H7 (cell line): ENCODE data around the gene UBAP1. TPM values are rescaled to one million over a fixed set of nuclear protein-coding genes. Genes with fewer than 3 reads are reported as not detected.
"Not testable (repeated sequence)": the region's sequence is repeated elsewhere in the genome, so short reads cannot be mapped to it uniquely, and the experiment has no call there.

Experiments
- DNase-seq: peaks from one replicate; pipeline ENCODE4 v3.0.0; 2012
- H3K27me3 ChIP-seq: 2 replicates; pipeline ENCODE4 v1.6.0; 2011; ENCODE audit warnings: mild to moderate bottlenecking, low read length; ENCODE audit not compliant: control insufficient read depth, insufficient read depth
- H3K36me3 ChIP-seq: replicated peaks from 2 replicates; pipeline ENCODE4 v1.5.1; 2011; ENCODE audit warnings: low read length; ENCODE audit not compliant: control insufficient read depth, insufficient read depth
- H3K4me3 ChIP-seq: 2 replicates; pipeline ENCODE4 v1.5.1; 2011; ENCODE audit warnings: low read depth, mild to moderate bottlenecking, control low read depth, low read length, moderate library complexity; ENCODE audit not compliant: insufficient read depth
- total RNA-seq: library from RNA; depleted of rRNA; stranded (reverse); fragments of >200 nt; shearing (Covaris generic); gene quantifications from 2 replicates; pipeline ENCODE4 v1.2.3, GENCODE V29; 2014; rRNA removed

UBAP1 gene
- total RNA-seq, result 28.3 and 29.0 TPM in 2 replicates

DNA sequence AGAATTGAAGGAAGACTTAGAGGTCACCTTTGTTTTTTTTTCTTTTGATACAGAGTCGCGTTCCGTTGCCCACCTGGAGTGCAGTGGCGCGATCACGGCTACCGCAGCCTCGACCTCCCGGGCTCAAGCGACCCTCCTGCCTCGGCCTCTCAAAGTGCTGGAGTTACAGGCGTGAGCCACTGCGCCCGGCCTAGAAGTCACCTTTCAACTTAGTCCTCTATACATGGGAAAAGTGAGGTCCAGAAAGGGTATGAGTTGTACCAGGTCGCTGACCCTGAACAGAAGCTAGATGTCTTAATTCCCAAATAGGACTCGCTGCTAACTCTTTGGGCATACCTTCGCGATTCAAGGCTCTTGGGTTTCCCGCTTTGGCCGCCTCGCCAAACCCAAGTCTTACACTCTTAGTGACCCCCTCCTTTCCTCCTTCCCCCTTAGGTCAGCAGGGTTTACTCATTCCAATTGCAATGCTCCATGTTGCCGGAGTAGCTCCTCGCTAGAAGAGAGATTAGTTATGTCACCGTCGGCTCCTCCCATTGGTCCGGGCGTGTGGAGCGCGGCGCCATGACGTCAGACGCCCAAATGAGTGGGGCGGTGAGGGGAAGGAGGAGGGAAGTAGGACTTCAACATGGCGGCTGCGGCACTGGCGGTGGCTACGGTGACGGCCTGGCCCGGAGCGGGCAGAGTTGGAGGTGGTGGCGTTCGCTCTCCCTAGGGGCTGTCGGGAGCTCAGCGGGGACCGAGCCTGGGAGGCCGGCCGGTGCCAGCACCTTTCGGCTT is at the start of gene UBAP1:
UBAP1 (plus strand) TSS at position 608 of the 777 bp plus-strand sequence. CDS start 41,872 bp downstream, outside the sequence.
- peak within 1 kb of the TSS; percentile 61 for H3K4me3 ChIP-seq
- H3K36me3 ChIP-seq, result no peaks in the 10 kb centered on the region
- DNase-seq, result peak; percentile 94
- H3K27me3 ChIP-seq, result no peaks in the 10 kb centered on the region

DNA sequence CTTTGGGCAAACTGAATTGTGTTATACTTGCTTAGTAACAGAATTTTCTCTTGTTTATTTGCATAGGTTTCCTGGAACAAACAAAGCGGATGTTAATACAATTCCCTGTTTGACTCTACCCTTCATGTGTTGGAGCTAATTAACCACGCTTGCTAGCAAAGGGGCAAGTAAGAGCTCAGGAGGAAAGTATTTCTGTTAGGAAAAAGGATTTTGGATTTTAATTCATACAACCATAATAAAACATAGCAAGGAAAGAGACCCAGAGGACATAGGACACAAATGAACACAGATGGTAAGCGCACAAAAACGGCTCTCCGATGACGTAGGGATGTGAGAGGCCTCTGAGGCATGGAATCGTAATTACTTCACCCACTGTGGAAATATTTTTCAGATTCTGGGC is 47.3 kb upstream of the UBAP1 start:
- Histone ChIP-seq H3K4me3 (no peak overlapping the region), H3K27me3 (no peaks in the 10 kb centered on the region), H3K36me3 (no peaks in the 10 kb centered on the region)
- DNase-seq, result no peak

DNA sequence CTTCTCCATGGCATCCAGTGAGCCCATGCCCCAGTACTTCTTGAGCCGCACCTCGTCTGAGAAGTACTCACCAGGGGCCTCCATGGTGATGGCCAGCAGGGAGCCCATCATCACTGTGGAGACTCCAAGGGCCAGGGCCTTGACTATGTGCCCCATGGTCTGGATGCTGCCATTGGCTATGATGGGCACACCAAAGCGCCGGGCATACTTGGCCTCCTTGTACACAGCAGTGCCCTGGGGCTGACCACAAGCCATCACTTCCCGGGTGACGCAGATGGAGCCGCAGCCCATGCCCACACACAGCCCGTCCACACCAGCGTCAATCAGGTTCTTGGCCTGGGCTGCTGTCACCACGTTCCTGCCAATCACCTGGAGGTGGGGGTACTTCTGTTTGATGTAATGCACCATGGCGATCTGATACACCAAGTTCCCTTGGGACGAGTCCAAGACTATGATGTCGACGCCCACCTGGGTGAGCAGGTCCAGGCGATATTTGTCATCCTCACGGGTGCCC is 45.4 kb upstream of the UBAP1 start:
- DNase-seq, result no peak
- Histone ChIP-seq H3K36me3 (no peaks in the 10 kb centered on the region), H3K4me3 (no peak overlapping the region), H3K27me3 (no peaks in the 10 kb centered on the region)

DNA sequence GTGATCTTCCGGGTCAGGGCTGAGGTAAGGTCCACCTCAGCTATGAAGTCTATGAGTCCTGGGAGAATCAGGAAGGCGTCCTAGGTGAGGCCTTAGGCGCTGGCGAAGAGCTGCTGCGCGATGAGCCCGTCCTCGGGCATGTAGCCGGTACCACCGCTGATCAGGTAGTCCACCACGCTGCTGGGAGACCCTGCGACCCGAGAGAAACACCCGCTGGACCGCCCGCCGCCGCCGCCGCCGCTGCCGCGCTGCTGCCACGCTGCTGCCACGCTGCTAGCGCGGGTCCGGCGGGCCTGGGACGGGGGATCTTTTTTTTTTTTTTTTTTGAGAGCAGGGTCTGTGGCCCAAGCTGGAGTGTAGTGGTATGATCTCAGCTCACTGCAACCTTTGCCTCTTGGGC is 44.3 kb upstream of the UBAP1 start:
- no peak for DNase-seq

DNA sequence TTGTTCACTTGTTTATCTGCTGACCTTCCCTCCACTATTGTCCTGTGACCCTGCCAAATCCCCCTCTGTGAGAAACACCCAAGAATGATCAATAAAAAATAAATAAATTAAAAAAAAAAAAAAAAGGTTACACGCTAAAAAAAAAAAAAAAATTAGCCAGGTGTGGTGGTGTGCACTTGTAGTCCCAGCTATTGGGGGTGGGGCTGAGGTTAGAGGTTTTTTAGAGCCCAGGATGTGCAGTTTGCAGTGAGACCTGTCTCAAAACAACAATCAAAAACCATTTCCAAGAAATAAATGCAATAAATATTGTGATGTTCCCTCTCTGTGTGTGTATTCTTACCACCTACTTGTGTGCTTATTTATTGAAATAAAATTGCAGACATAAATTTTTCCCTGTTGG is 40.2 kb upstream of the UBAP1 start:
- not testable (repeated sequence) for H3K27me3 ChIP-seq, H3K36me3 ChIP-seq, H3K4me3 ChIP-seq, DNase-seq

More for the DNA sequence above, 44.3 kb upstream of the UBAP1 start:
- no peak overlapping the region for H3K4me3 ChIP-seq
- no peaks in the 10 kb centered on the region for H3K27me3 ChIP-seq
- no peaks in the 10 kb centered on the region for H3K36me3 ChIP-seq

DNA sequence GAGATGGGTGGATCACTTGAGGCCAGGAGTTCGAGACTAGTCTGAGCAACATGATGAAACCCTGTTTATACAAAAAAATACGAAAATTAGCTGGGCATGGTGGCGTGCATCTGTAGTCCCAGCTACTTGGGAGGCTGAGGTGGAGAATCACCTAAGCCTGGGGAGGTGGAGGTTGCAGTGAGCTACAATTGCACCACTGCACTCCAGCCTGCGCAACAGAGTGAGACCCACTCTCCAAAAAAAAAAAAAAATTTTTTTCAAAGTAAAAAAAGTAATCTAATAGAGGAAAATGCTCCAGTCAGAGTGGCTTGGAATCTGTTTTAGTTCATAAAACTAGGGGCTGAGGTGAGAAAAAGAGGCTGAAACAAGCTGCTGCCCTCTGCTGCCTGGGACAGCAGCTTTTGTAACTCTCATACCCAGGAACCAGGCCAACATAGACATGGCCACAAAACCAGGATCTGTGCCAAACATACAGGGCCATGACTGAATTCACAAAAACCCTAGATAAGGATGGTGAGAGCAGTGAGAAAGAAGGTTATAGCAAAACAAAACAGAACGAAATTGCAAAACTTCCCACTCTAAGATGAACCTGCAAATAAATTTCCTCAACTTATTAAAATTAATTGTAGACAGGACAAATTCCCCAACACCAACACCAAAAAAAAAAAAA is 39.2 kb upstream of the UBAP1 start:
- H3K4me3 ChIP-seq, result no peak overlapping the region
- peak; percentile 43 for DNase-seq
- no peaks in the 10 kb centered on the region for H3K27me3 ChIP-seq
- no peaks in the 10 kb centered on the region for H3K36me3 ChIP-seq

DNA sequence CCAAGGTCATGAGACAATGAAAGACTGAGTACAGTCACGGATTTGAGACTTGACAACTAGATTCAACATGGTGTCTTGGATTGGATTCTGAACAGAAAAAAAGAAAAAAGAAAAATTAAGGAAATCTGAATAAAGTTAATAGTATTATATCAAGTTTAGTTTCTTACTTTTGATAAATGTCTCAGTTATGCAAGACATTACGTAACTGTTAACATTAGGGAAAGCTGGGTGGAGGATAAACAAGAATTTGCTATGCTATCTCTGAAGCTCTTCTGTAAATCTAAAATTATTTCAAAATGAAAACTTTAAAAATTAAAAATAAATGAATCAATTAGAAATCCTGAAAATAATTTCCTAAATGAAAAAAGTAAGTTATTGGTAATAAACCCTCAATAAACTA is 38.0 kb upstream of the UBAP1 start:
- H3K36me3 ChIP-seq, result no peaks in the 10 kb centered on the region
- no peak for DNase-seq
- H3K27me3 ChIP-seq, result no peaks in the 10 kb centered on the region
- H3K4me3 ChIP-seq, result no peak overlapping the region

DNA sequence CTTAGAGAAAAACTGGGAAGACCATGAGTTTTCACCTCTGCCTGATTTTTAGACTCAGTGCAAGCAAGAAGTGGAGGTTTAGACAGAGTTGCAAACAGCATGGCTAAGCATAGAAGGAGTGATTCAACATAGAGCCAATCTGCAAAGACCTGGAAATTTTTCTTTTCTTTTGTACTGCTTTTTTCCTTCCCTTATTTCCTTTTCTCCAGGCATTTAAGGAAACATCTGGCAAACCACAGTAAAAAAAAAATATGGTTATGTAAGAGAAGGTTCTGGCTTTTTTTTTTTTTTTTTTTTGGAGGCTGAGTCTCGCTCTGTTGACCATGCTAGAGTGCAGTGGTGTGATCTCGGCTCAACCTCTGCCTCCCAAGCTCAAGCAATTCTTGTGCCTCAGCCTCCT is 35.7 kb upstream of the UBAP1 start:
- no peak for DNase-seq
- H3K4me3 ChIP-seq, result no peak overlapping the region
- H3K36me3 ChIP-seq, result no peaks in the 10 kb centered on the region

DNA sequence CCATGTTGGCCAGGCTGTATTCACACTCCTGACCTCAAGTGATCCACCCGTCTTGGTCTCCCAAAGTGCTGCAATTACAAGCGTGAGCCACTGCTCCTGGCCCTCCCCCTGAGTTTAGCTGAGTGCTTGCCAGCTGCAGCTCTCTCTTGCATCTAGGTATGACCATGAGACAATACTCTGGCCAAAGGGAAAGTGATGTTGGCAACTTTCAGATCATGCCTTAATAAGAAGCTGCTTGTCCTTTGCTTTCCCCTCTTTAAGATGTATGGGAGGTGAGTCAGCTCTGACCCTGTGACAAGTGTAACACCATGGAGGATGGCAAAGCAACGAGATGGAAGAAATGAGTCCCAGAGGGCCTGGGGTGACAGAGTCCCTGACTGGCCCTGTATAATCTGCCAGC is 33.7 kb upstream of the UBAP1 start:
- H3K4me3 ChIP-seq, result no peak overlapping the region
- H3K27me3 ChIP-seq, result no peaks in the 10 kb centered on the region
- no peaks in the 10 kb centered on the region for H3K36me3 ChIP-seq
- no peak for DNase-seq

More for the DNA sequence above, 35.7 kb upstream of the UBAP1 start:
- H3K27me3 ChIP-seq, result no peaks in the 10 kb centered on the region

DNA sequence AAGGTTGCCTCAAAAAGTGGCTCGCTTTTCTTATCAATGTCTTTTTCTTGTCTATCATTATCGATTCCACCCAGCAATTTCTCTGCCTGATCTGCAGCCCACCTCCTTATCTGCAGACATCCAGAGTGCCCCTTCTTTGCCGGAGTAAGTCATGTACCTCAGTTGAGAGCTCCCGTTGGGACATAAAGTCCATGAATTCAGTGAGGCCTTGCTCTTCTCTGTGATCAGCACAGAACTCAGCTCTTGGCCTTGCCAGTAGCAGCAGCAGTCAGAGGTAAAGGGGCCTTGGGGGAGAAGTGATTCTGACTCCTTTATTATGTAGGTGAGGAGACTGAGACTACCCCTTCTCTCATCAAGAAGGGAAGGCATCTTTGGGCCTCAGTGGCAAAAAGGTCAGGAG is 27.4 kb upstream of the UBAP1 start:
- no peak for DNase-seq
- H3K36me3 ChIP-seq, result no peaks in the 10 kb centered on the region
- H3K27me3 ChIP-seq, result no peaks in the 10 kb centered on the region
- H3K4me3 ChIP-seq, result no peak overlapping the region

DNA sequence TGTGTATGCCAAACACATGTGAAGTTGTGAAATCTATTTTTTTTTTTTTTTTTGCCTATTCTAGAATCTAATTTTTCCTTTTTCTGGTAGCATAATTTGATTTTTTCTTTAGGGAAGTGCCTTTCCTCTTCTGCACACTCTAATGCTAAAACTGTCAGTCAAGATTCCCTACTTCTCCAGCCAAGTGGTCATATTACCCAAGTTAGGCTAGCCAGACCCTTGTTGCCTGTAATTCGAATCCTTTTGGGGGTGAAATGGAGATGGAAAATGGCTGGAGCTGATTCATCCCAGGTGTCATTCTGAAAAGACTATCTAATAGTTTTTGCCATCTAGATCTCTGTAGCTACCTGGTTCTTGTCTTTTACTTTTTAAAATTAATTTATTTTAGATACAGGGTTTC is 24.8 kb upstream of the UBAP1 start:
- H3K36me3 ChIP-seq, result no peaks in the 10 kb centered on the region
- DNase-seq, result no peak
- no peak overlapping the region for H3K4me3 ChIP-seq
- H3K27me3 ChIP-seq, result no peaks in the 10 kb centered on the region

DNA sequence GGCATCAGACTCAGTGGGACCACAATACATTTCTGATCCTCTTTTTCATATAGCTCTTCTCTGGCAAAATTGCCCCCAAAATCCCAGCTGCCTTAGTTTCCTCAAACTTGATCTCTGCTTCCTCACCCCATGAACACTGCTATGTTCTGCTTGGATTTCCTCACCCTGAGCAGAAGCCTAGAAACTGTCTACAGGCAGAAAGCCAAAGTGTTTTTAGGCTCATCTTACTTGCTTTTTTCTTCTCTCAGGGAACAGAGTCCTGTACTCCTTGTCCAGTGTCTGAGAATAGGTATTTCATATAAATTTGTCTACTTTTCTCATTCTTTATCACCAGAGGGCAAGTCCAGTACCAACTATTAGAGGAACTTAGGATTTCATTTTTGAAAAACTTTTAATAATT is 21.5 kb upstream of the UBAP1 start:
- Histone ChIP-seq H3K36me3 (no peaks in the 10 kb centered on the region), H3K4me3 (no peak overlapping the region), H3K27me3 (no peaks in the 10 kb centered on the region)
- no peak for DNase-seq

DNA sequence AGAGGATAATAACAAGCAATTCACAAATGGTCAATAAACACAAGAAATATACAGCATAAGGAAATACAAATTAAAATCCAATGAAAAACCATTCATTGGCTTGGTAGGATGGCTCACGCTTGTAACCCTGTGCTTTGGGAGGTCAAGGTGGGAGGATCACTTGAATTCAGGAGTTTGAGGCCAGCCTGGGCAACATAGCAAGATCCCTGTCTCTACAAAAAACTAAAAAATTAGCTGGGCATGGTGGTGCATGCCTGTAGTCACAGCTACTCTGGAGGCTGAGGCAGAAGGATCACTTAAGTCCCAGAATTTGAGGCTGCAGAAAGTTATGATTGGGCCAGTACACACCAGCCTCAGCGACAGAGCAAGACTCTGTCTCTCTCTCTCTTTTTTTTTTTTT is 20.9 kb upstream of the UBAP1 start:
- H3K36me3 ChIP-seq, result no peaks in the 10 kb centered on the region
- H3K4me3 ChIP-seq, result no peak overlapping the region
- no peaks in the 10 kb centered on the region for H3K27me3 ChIP-seq
- DNase-seq, result no peak

DNA sequence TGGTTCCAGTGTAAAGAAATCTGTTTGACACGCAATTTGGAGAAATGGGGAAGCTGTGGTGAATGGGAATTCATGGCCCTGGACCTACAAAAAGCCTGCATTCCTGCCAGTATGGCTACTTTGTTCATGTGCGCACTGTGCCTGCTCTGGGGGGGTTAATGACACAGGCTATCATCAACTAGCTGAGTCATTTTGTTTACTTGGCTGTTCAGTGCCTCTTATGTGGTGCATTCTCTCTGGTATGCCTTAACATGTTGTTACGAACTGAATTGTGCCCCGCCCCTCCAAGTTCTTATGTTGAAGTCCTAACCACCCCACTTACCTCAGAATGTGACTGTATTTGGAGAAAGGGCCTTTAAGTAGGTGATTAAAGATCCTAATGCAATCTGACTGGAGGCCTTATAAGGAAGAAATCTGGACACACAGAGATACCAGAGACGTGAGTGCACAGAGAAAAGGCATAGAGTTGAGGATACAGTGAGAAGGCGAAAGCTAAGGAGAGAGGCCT is 20.4 kb upstream of the UBAP1 start:
- no peak overlapping the region for H3K4me3 ChIP-seq
- no peak for DNase-seq
- no peaks in the 10 kb centered on the region for H3K36me3 ChIP-seq
- no peaks in the 10 kb centered on the region for H3K27me3 ChIP-seq

DNA sequence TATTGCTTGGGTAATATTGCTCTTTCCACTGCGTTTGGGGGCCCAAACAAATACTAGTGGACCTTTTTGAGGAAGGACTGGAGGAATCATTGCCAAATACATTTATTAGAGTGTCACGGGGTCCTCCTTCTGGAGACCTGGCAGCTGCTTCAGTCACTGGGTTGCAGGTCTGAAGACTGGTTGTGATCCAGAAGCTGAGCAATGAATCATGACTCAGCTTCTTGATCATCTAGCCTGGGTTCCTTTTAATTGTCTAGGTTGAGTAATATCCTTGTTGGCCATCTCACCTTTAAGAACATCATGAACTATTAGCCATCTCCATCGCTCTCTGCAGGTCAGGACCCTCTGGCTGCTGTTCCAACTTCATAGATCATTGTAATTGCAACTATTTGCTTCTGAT is 15.4 kb upstream of the UBAP1 start:
- Histone ChIP-seq H3K36me3 (no peaks in the 10 kb centered on the region), H3K4me3 (no peak overlapping the region), H3K27me3 (no peaks in the 10 kb centered on the region)
- DNase-seq, result no peak
